HCT116 (cell line): ENCODE measurements around the gene SALL4.

Source experiments
- RAD21 ChIP-seq: IDR thresholded peaks from 2 replicates; pipeline ENCODE4 v1.6.1; 2012; ENCODE audit warnings: low read depth, mild to moderate bottlenecking
- ZFX ChIP-seq: fragments of 450-650 bp; IDR thresholded peaks from 2 replicates; pipeline ENCODE4 v1.6.1; 2017
- TF ChIP-seq, protein P1 (sequence below), 3 experiments: fragments of 200-600 bp in 1 of 3; sonication (generic) in 1 of 3; IDR thresholded peaks in 2 of 3; conservative IDR thresholded peaks in 1 of 3; 2 replicates each; pipeline ENCODE4 v1.5.1; 2012 to 2017; ENCODE audit warnings: low read depth in 2 of 3, low read length in 2 of 3, antibody characterized with exemption in 1 of 3, borderline replicate concordance in 1 of 3, control low read depth in 1 of 3, mild to moderate bottlenecking in 1 of 3, mixed read lengths in 1 of 3, mixed run types in 1 of 3, moderate library complexity in 1 of 3; ENCODE audit not compliant: insufficient read depth in 1 of 3
- TF ChIP-seq, protein P2 (sequence below): IDR thresholded peaks from 2 replicates; pipeline ENCODE4 v1.6.1; 2012

- TF ChIP-seq, protein P1, sequence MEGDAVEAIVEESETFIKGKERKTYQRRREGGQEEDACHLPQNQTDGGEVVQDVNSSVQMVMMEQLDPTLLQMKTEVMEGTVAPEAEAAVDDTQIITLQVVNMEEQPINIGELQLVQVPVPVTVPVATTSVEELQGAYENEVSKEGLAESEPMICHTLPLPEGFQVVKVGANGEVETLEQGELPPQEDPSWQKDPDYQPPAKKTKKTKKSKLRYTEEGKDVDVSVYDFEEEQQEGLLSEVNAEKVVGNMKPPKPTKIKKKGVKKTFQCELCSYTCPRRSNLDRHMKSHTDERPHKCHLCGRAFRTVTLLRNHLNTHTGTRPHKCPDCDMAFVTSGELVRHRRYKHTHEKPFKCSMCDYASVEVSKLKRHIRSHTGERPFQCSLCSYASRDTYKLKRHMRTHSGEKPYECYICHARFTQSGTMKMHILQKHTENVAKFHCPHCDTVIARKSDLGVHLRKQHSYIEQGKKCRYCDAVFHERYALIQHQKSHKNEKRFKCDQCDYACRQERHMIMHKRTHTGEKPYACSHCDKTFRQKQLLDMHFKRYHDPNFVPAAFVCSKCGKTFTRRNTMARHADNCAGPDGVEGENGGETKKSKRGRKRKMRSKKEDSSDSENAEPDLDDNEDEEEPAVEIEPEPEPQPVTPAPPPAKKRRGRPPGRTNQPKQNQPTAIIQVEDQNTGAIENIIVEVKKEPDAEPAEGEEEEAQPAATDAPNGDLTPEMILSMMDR (IDR thresholded peaks at IDR 0.05 in 2 of 3, conservative IDR thresholded peaks at IDR 0.05 in 1 of 3; ENCODE audit: borderline replicate concordance in 1 of 3, insufficient read depth in 1 of 3, low read depth in 2 of 3, low read length in 2 of 3): no peak
- no peak for TF ChIP-seq RAD21
- TF ChIP-seq, protein P2, sequence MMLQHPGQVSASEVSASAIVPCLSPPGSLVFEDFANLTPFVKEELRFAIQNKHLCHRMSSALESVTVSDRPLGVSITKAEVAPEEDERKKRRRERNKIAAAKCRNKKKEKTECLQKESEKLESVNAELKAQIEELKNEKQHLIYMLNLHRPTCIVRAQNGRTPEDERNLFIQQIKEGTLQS: no peak
- TF ChIP-seq ZFX: no peak
Measured at GRCh38 chr20:51818479-51819008, 16.2 kb upstream of the SALL4 start.
